NCI-H82 (cell line): ENCODE results near the gene AMPD2.

Experiments
- DNase-seq: peaks from one replicate; lab custom pipeline; 2025; lab: John Stamatoyannopoulos, UW

Gene AMPD2

GRCh38 chr1:109619576-109620400, at the start of gene AMPD2, which contains the start of gene GNAT2:
AMPD2 (plus strand) TSS chr1:109619837; CDS start chr1:109621176, 1,339 bp downstream.
GNAT2 (minus strand) TSS chr1:109619616; CDS start chr1:109612870, 6,746 bp downstream.
- peak; percentile 88 for DNase-seq

GRCh38 chr1:109570414-109570813, 49.2 kb upstream of the AMPD2 start:
- no peak for DNase-seq

GRCh38 chr1:109573785-109574184, 45.9 kb upstream of the AMPD2 start:
- DNase-seq: no peak

GRCh38 chr1:109578947-109579443, 40.6 kb upstream of the AMPD2 start:
- DNase-seq: no peak

GRCh38 chr1:109579491-109579890, 40.1 kb upstream of the AMPD2 start:
- no peak for DNase-seq

GRCh38 chr1:109582021-109582420, 37.6 kb upstream of the AMPD2 start:
- no peak for DNase-seq

- DNase-seq: no peak
Measured at GRCh38 chr1:109584766-109585165, 34.9 kb upstream of the AMPD2 start.

- DNase-seq: no peak
Measured at GRCh38 chr1:109586055-109586454, 33.6 kb upstream of the AMPD2 start.

- no peak for DNase-seq
Measured at GRCh38 chr1:109589177-109589576, 30.5 kb upstream of the AMPD2 start.

GRCh38 chr1:109589679-109590078, 30.0 kb upstream of the AMPD2 start:
- no peak for DNase-seq

- DNase-seq: no peak
Measured at GRCh38 chr1:109592916-109593315, 26.7 kb upstream of the AMPD2 start.

GRCh38 chr1:109595531-109595930, 24.1 kb upstream of the AMPD2 start:
- DNase-seq: no peak

- DNase-seq: no peak
Measured at GRCh38 chr1:109598156-109598555, 21.5 kb upstream of the AMPD2 start.

- DNase-seq: peak; percentile 65
Measured at GRCh38 chr1:109598655-109599054, 21.0 kb upstream of the AMPD2 start.

GRCh38 chr1:109603229-109603628, 16.4 kb upstream of the AMPD2 start:
- DNase-seq: no peak

GRCh38 chr1:109605381-109605780, 14.3 kb upstream of the AMPD2 start:
- no peak for DNase-seq

- DNase-seq: no peak
Measured at GRCh38 chr1:109609881-109610280, 9.8 kb upstream of the AMPD2 start.

GRCh38 chr1:109610609-109611307, 8.9 kb upstream of the AMPD2 start:
- DNase-seq: no peak

GRCh38 chr1:109611308-109611990, 8.2 kb upstream of the AMPD2 start:
- DNase-seq: peak; percentile 98

GRCh38 chr1:109613361-109614147, 6.1 kb upstream of the AMPD2 start:
- peak; percentile 97 for DNase-seq

- DNase-seq: no peak
Measured at GRCh38 chr1:109615879-109616278, 3.8 kb upstream of the AMPD2 start.

- no peak for DNase-seq
Measured at GRCh38 chr1:109616391-109616790, 3.2 kb upstream of the AMPD2 start.
